ENCODE data around the gene CNGA2. TPM values are rescaled to one million over a fixed set of nuclear protein-coding genes. Genes with fewer than 3 reads are reported as not detected.

Gene CNGA2
- total RNA-seq, 1 donor from 2014 or later: not detected

DNA sequence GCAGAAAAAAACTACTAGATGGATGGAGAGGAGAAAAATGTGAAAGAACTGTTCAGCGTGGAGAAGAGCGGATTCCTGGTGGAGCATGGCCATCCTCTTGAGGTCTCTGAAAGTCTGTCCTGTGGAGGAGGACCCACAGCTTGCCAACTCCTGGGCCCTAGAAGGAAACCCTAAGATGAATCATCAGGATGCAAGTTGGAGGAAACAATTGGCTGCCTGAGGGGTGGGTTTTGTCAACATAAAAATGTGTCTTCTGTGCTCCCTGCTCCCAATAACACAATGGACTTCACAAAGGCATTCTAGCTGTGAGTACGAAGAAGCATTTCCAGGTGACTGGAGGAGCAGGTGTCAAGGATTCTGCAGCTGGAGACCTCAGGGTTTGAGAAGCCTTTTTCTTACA, 37.2 kb downstream of the CNGA2 start:
- Mint-ChIP-seq H3K4me3 (ENCODE audit: low read depth) (no peak overlapping the region), H3K36me3 (ENCODE audit: low read depth) (no peaks in the 10 kb centered on the region), H3K27ac (no peak overlapping the region), H3K4me1 (ENCODE audit: low read depth) (no peaks in the 10 kb centered on the region), H3K9me3 (no peaks in the 10 kb centered on the region), H3K27me3 (ENCODE audit: low read depth) (no peaks in the 10 kb centered on the region)
- intact Hi-C loops (cut with micrococcal nuclease): no loop called here
- no peak for DNase-seq (ENCODE audit: low spot score)

DNA sequence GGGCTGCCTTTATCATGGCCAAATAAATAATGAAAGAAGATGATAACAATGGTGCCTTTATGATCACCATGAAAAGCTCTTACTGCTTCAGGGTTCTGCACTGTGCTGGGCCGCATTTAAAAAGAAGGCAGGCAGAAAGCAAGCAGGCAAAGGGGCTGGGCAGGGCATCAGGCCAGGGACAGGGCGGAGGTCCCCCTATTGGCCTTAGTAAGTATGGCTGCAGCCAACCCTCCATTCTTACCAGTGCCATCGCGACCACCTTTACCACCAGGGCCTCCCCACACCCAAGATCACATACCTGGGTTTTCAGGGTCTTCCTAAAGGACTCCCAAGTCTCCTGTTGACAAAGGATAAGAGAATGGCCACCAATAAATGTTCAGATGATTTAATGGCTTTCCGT, 38.9 kb downstream of the CNGA2 start:
- DNase-seq (ENCODE audit: low spot score): no peak
- H3K4me3 Mint-ChIP-seq (ENCODE audit: low read depth): no peak overlapping the region
- H3K4me1 Mint-ChIP-seq (ENCODE audit: low read depth): no peaks in the 10 kb centered on the region
- no peak overlapping the region for H3K27ac Mint-ChIP-seq
- intact Hi-C loops (cut with micrococcal nuclease): no loop called here
- no peaks in the 10 kb centered on the region for H3K27me3 Mint-ChIP-seq (ENCODE audit: low read depth)
- H3K36me3 Mint-ChIP-seq (ENCODE audit: low read depth): no peaks in the 10 kb centered on the region
- no peaks in the 10 kb centered on the region for H3K9me3 Mint-ChIP-seq

DNA sequence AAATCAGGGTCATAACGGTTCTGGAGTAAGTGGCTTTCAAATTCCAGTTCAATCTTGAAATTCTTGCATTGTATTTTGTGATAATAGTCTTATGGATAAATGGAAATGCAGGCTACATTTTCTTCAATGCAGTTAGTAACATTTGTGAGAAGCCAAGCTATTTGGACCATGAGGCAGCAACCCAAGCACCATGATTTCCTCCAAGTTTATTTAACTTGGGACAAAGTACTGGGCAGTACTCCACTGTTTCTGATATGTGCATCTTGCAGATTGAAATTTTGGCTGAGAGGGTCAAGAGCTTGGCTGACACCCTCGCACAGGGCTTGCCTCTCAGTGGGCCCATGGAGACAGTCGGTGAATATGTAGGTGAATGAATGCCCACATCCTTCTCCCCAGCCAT, 39.9 kb downstream of the CNGA2 start:
- no peaks in the 10 kb centered on the region for H3K9me3 Mint-ChIP-seq
- intact Hi-C loops (cut with micrococcal nuclease): no loop called here
- no peaks in the 10 kb centered on the region for H3K4me1 Mint-ChIP-seq (ENCODE audit: low read depth)
- no peaks in the 10 kb centered on the region for H3K27me3 Mint-ChIP-seq (ENCODE audit: low read depth)
- H3K27ac Mint-ChIP-seq: no peak overlapping the region
- no peak for DNase-seq (ENCODE audit: low spot score)
- H3K36me3 Mint-ChIP-seq (ENCODE audit: low read depth): no peaks in the 10 kb centered on the region
- no peak overlapping the region for H3K4me3 Mint-ChIP-seq (ENCODE audit: low read depth)

DNA sequence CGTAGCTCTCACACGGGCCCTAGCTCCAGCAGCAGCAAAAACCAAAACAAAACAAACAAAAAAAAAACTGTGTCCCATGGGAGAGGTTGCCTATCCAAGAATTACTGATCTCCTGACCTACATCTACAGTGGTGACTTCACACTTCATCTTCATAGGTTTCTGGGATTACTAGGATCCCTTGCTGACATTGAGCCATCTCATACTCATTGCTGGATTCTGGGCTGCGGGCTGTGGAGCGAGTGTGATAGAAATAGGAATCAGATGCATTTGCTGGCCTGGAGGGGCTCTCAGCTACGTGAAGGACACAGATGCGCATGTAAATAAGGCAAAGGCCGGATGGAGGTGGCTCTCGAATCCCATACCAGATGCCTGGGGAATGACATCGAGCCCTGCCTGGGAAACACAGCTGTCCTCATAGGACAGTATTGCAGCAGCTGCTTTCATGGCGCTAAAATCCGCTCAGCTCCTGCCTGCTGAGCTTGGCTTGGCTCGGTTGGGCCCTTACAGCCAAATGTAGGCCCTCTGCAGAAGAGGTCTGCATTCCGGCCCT, 41.7 kb downstream of the CNGA2 start:
- Mint-ChIP-seq H3K36me3 (ENCODE audit: low read depth) (no peaks in the 10 kb centered on the region), H3K4me3 (ENCODE audit: low read depth) (no peak overlapping the region), H3K27me3 (ENCODE audit: low read depth) (no peaks in the 10 kb centered on the region), H3K27ac (no peak overlapping the region), H3K4me1 (ENCODE audit: low read depth) (no peaks in the 10 kb centered on the region), H3K9me3 (no peaks in the 10 kb centered on the region)
- no peak for DNase-seq (ENCODE audit: low spot score)
- intact Hi-C loops (cut with micrococcal nuclease): no loop called here

DNA sequence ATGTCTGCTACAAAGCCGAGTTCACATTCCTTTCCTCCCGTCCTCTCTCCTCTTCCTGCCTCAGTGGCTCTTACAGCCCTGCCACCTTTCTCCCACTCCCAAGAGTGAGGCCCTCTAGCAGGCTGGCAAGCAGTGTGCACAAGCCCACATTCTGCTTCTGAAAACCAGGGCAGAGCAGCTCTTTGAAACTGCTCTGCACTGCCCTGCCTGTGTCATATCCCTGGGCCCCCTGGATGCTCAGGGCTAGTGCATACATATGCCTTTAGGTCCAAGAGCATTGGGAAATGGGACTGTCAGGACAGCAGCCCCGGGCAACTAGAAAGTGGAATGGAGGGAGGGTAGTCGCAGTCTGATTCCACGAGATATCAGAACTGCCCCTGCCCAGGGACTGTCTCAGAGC, 42.4 kb downstream of the CNGA2 start:
- no peaks in the 10 kb centered on the region for H3K36me3 Mint-ChIP-seq (ENCODE audit: low read depth)
- H3K27ac Mint-ChIP-seq: no peak overlapping the region
- H3K9me3 Mint-ChIP-seq: no peaks in the 10 kb centered on the region
- DNase-seq (ENCODE audit: low spot score): no peak
- H3K4me1 Mint-ChIP-seq (ENCODE audit: low read depth): no peaks in the 10 kb centered on the region
- no peaks in the 10 kb centered on the region for H3K27me3 Mint-ChIP-seq (ENCODE audit: low read depth)
- H3K4me3 Mint-ChIP-seq (ENCODE audit: low read depth): no peak overlapping the region
- intact Hi-C loops (cut with micrococcal nuclease): no loop called here

DNA sequence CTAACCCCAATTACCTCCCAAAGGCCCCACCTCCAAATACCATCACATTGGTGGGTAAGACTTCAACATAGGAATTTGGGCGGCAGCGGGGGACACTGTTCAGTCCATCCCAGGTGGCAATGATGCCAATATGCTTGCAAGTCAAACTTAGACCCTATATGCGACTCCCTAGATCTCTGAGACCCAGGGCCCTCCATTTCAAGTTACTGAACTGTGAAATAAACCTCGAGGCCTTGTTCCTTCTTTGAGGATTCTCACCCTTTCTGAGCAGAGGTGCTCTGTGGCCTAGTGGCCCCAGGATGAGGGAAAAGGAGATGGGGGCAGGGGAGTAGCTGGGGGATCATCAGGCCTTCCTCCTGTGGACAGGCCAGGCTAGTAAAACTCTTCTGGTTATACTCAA, 44.7 kb downstream of the CNGA2 start:
- no peak for DNase-seq (ENCODE audit: low spot score)
- intact Hi-C loops (cut with micrococcal nuclease): no loop called here
- H3K4me3 Mint-ChIP-seq (ENCODE audit: low read depth): no peak overlapping the region
- H3K27ac Mint-ChIP-seq: no peak overlapping the region
- no peaks in the 10 kb centered on the region for H3K36me3 Mint-ChIP-seq (ENCODE audit: low read depth)
- H3K9me3 Mint-ChIP-seq: no peaks in the 10 kb centered on the region
- no peaks in the 10 kb centered on the region for H3K27me3 Mint-ChIP-seq (ENCODE audit: low read depth)
- H3K4me1 Mint-ChIP-seq (ENCODE audit: low read depth): no peaks in the 10 kb centered on the region

DNA sequence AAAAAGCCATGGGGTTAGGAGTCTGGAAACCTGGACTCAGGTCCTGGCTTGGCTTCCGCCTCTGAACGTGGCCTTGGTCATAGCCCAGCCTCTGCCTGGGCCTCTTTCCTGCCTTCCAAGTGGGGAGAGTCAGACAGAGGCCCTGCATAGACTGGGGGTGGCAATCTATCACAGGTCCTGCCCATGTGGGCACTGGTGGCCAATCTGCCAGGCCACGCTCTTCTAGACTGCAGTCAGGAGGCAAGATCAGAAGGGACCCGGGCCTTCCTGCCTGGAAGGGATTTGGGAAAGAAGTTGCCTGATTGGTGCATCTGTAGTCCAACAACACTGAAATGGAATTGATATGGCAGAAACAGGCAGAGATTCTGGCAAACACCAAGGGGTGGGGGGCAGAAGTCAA, 46.1 kb downstream of the CNGA2 start:
- Mint-ChIP-seq H3K9me3 (no peaks in the 10 kb centered on the region), H3K4me3 (ENCODE audit: low read depth) (no peak overlapping the region), H3K4me1 (ENCODE audit: low read depth) (no peaks in the 10 kb centered on the region), H3K27me3 (ENCODE audit: low read depth) (no peaks in the 10 kb centered on the region), H3K36me3 (ENCODE audit: low read depth) (no peaks in the 10 kb centered on the region), H3K27ac (no peak overlapping the region)
- DNase-seq (ENCODE audit: low spot score): no peak
- intact Hi-C loops (cut with micrococcal nuclease): no loop called here

DNA sequence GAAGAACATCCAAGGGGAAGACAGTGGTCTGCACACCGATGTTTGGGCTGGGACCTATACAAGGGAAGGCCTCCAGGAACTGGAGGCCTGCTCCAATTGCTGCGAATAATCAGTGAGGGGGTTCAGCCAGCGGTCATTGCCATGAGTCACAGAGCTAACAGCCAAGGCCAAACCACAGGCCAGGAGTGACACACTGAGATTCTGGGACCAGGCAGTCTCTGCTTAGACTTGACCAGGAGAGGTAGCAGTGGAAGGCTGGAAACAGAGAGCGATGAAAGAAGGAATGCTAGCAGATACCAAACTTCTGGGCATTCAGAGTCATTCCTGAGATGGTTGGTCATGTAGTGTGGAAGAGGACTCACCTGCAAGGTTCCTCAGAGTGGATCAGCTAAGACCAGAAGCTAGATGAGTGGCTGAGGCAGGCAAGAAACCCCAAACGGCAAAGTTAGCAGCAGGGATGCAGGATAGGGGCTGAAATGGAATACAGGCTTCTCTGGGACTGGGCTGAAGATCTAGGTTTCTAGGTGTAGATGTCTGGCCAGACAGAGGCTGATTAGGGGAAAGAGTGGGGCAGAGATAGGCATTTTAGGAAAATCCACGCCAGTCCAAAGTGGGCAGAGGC, 54.7 kb downstream of the CNGA2 start:
- H3K27me3 Mint-ChIP-seq (ENCODE audit: low read depth): no peaks in the 10 kb centered on the region
- intact Hi-C loops (cut with micrococcal nuclease): no loop called here
- no peaks in the 10 kb centered on the region for H3K36me3 Mint-ChIP-seq (ENCODE audit: low read depth)
- H3K4me3 Mint-ChIP-seq (ENCODE audit: low read depth): no peak overlapping the region
- H3K27ac Mint-ChIP-seq: no peak overlapping the region
- no peaks in the 10 kb centered on the region for H3K4me1 Mint-ChIP-seq (ENCODE audit: low read depth)
- no peaks in the 10 kb centered on the region for H3K9me3 Mint-ChIP-seq
- DNase-seq (ENCODE audit: low spot score): no peak

DNA sequence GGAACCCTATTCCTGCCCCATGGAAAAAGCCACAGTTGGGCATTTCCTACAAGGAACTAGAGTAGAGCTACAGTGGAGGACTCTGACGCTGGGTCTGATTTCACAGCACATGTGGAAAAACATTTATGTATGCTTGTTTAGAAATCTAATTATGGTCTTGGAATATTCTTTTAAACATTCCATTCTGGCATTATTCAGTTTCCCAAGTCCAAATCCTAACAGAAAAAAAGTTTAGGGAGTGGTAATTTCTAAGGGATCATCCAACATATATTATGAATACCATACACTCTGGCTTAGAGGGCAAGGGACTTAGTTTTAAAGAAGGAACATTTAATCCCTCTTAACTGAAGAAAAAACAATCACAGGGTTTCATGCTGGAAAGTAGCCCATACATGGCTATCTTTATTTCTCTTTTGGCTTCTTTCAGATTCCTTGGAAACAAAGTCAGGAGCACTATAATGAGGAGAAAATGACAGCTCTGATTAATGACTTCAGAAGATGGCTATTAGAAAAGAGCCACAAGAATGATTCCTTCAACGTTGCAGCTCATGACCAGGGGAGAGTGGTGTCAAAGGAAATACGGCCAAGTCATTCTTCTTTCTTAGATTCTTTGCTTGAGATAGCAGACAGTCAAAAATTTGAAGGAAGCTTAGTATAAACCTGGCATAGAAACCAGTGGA, 56.1 kb downstream of the CNGA2 start:
- no peak overlapping the region for H3K4me3 Mint-ChIP-seq (ENCODE audit: low read depth)
- no peaks in the 10 kb centered on the region for H3K27me3 Mint-ChIP-seq (ENCODE audit: low read depth)
- DNase-seq (ENCODE audit: low spot score): no peak
- no peaks in the 10 kb centered on the region for H3K9me3 Mint-ChIP-seq
- H3K27ac Mint-ChIP-seq: no peak overlapping the region
- intact Hi-C loops (cut with micrococcal nuclease): no loop called here
- no peaks in the 10 kb centered on the region for H3K4me1 Mint-ChIP-seq (ENCODE audit: low read depth)
- H3K36me3 Mint-ChIP-seq (ENCODE audit: low read depth): no peaks in the 10 kb centered on the region

DNA sequence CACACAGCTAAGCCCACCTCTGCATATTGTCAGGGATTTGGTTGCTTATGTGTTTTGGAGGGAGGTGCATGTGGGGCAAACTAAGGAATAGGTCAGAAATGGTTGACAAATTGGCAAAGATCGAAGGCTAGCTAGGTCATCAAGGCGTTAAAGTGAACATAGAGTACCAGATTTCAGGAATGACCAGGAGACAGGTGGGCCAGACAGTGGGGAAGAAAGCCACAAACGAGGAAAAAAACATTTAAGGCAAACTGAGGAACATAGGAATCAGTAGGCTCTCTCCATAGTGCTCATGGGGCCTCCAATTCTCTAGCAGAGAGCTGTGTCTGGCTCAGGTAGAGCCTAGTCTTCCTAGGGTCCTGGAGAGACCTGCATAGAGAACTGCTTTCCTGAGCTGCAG, 57.4 kb downstream of the CNGA2 start:
- H3K4me3 Mint-ChIP-seq (ENCODE audit: low read depth): no peak overlapping the region
- intact Hi-C loops (cut with micrococcal nuclease): no loop called here
- H3K27ac Mint-ChIP-seq: no peak overlapping the region
- no peak for DNase-seq (ENCODE audit: low spot score)
- H3K36me3 Mint-ChIP-seq (ENCODE audit: low read depth): no peaks in the 10 kb centered on the region
- no peaks in the 10 kb centered on the region for H3K27me3 Mint-ChIP-seq (ENCODE audit: low read depth)
- H3K4me1 Mint-ChIP-seq (ENCODE audit: low read depth): no peaks in the 10 kb centered on the region
- H3K9me3 Mint-ChIP-seq: no peaks in the 10 kb centered on the region

DNA sequence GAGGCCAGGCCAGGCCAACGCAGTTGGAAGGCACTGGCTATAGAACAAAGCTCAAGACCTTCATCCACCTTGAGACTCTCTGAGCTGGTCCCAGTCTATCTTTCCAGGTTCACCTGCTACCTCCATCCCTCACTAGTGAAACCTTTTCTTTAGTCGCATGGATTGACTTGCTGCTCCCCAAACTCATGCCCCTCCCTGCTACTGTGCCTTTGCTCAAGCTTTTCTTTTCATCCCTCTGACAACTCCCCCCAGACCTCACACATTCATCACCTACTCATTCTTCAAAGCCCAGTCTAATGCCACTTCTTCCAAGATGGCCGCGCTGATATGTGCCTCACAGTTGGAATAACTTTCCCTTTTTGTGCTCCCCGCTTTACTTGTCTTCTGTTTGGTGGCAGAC, 58.0 kb downstream of the CNGA2 start:
- no peak overlapping the region for H3K27ac Mint-ChIP-seq
- no peak overlapping the region for H3K4me3 Mint-ChIP-seq (ENCODE audit: low read depth)
- intact Hi-C loops (cut with micrococcal nuclease): no loop called here
- H3K4me1 Mint-ChIP-seq (ENCODE audit: low read depth): no peaks in the 10 kb centered on the region
- no peaks in the 10 kb centered on the region for H3K36me3 Mint-ChIP-seq (ENCODE audit: low read depth)
- H3K9me3 Mint-ChIP-seq: no peaks in the 10 kb centered on the region
- H3K27me3 Mint-ChIP-seq (ENCODE audit: low read depth): no peaks in the 10 kb centered on the region
- no peak for DNase-seq (ENCODE audit: low spot score)

DNA sequence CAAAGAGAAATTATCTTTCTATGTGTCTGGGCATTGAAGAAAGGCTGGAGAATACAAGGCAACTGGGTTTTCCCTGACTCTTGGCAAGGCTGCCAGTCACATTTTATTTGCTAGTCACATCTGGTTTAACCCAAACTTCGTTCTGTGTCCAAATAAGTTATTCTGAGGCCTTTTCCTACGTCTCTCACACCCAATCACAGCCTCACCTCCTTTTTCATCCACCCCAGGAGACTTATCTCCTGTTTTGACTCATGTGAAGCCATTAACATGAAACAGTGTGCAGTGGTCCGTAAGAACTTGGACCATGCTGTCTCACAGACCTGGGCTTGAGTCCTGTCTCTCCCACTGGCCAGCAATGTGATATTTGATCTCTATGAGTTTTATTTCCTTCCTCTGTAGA, 59.3 kb downstream of the CNGA2 start:
- Mint-ChIP-seq H3K4me3 (ENCODE audit: low read depth) (no peak overlapping the region), H3K27me3 (ENCODE audit: low read depth) (no peaks in the 10 kb centered on the region), H3K4me1 (ENCODE audit: low read depth) (no peaks in the 10 kb centered on the region), H3K9me3 (no peaks in the 10 kb centered on the region), H3K27ac (no peak overlapping the region), H3K36me3 (ENCODE audit: low read depth) (no peaks in the 10 kb centered on the region)
- intact Hi-C loops (cut with micrococcal nuclease): no loop called here
- DNase-seq (ENCODE audit: low spot score): no peak
